SK-N-MC (cell line): ENCODE data around the gene TMEM181.

Experiments
- EZH2 ChIP-seq: fragments of 200-600 bp; sonication (generic); IDR thresholded peaks from one replicate; pipeline ENCODE4 v1.6.1; 2017; ENCODE audit warnings: antibody characterized with exemption
- FOXP2 ChIP-seq: optimal IDR thresholded peaks from 2 replicates; pipeline ENCODE3; 2011; ENCODE audit warnings: mild to moderate bottlenecking, moderate library complexity; ENCODE audit not compliant: insufficient read depth; ENCODE audit errors: extremely low read length, control extremely low read depth
- POLR2AphosphoS5 ChIP-seq: IDR thresholded peaks from 2 replicates; pipeline ENCODE4 v1.6.1; 2012; ENCODE audit warnings: mild to moderate bottlenecking, low read depth, low read length, borderline replicate concordance

GRCh38 chr6:158621694-158622544 lies 62.0 kb downstream of the TMEM181 start:
- TF ChIP-seq EZH2, result no peak
- TF ChIP-seq POLR2AphosphoS5, result no peak
- TF ChIP-seq FOXP2, result no peak
